HG02623 (cell line): ENCODE results near the gene NUDT22.

ENCODE experiments used
- ATAC-seq: cut with Tn5 transposase; IDR thresholded peaks from one replicate; pipeline ENCODE4 v1.9.1; 2021; ENCODE audit warnings: moderate library complexity; ENCODE audit not compliant: unreplicated experiment

The NUDT22 gene

GRCh38 chr11:64268893-64269539 is 42.9 kb downstream of the NUDT22 start:
- ATAC-seq, result peak; percentile 3

- peak; percentile 63 for ATAC-seq
These were observed 43.6 kb downstream of the NUDT22 start for GRCh38 chr11:64269540-64270220.

- ATAC-seq, result no peak
These were observed 49.1 kb downstream of the NUDT22 start for GRCh38 chr11:64275031-64275800.

GRCh38 chr11:64275841-64276240 is 49.8 kb downstream of the NUDT22 start:
- ATAC-seq, result no peak

- ATAC-seq, result no peak
These were observed 50.8 kb downstream of the NUDT22 start for GRCh38 chr11:64276653-64277431.

- ATAC-seq, result no peak
These were observed 52.6 kb downstream of the NUDT22 start for GRCh38 chr11:64278576-64279190.
